OCI-LY7 (cell line): Measurements from ENCODE around the gene KREMEN1. TPM values are rescaled to one million over a fixed set of nuclear protein-coding genes. Genes with fewer than 3 reads are reported as not detected.

ENCODE experiments used
- BruUV-seq: library from RNA; stranded (reverse); fragments of 400-500 nt; replicated peaks from 2 replicates; lab custom pipeline; 2021; lab: Mats Ljungman, UMichigan
- CTCF ChIA-PET: fragments of 300-600 bp; sonication (Branson Sonifier 250); formaldehyde crosslinking; loops from one replicate; lab custom pipeline; 2022; ENCODE audit warnings: antibody characterized with exemption; ENCODE audit not compliant: unreplicated experiment; lab: Charles Lee
- POLR2A ChIA-PET: fragments of 300-600 bp; sonication (Branson Sonifier 250); formaldehyde crosslinking; loops from one replicate; lab custom pipeline; 2022; ENCODE audit warnings: antibody characterized with exemption; lab: Charles Lee
- DNase-seq: peaks from one replicate; pipeline ENCODE4 v3.0.0-alpha.2; 2015; ENCODE audit warnings: low spot score
- H2AFZ ChIP-seq: fragments of 200-600 bp; sonication (generic), shearing (Covaris generic); 2 replicates; pipeline ENCODE4 v1.6.1; 2014; ENCODE audit warnings: mild to moderate bottlenecking, antibody characterized with exemption, low read length, moderate library complexity
- H3K27ac ChIP-seq: fragments of 200-600 bp; sonication (generic); 2 replicates; pipeline ENCODE4 v1.5.1; 2014; ENCODE audit warnings: mixed run types, low read depth, mild to moderate bottlenecking, moderate library complexity, low read length, inconsistent platforms; ENCODE audit not compliant: poor library complexity, severe bottlenecking
- H3K36me3 ChIP-seq: fragments of 200-600 bp; sonication (generic); 2 replicates; pipeline ENCODE4 v1.6.1; 2014; ENCODE audit warnings: mild to moderate bottlenecking, antibody characterized with exemption, low read length, moderate library complexity, mixed read lengths; ENCODE audit not compliant: insufficient read depth
- H3K4me1 ChIP-seq: fragments of 200-600 bp; sonication (generic); 2 replicates; pipeline ENCODE4 v1.5.1; 2014; ENCODE audit warnings: mild to moderate bottlenecking, low read length; ENCODE audit not compliant: insufficient read depth, poor library complexity, severe bottlenecking
- H3K4me2 ChIP-seq: fragments of 200-600 bp; sonication (generic); 2 replicates; pipeline ENCODE4 v1.6.1; 2014; ENCODE audit warnings: mild to moderate bottlenecking, low read length
- H3K4me3 ChIP-seq: fragments of 200-600 bp; sonication (generic); 2 replicates; pipeline ENCODE4 v1.5.1; 2014; ENCODE audit warnings: mild to moderate bottlenecking, low read depth, low read length; ENCODE audit not compliant: poor library complexity, severe bottlenecking
- H3K79me2 ChIP-seq: fragments of 200-600 bp; sonication (generic); 2 replicates; pipeline ENCODE4 v1.6.1; 2016; ENCODE audit warnings: low read depth, mild to moderate bottlenecking, low read length, moderate library complexity, mixed read lengths; ENCODE audit not compliant: insufficient read depth
- H3K9me2 ChIP-seq: fragments of 200-600 bp; sonication (generic); 2 replicates; pipeline ENCODE4 v1.6.1; 2016; ENCODE audit warnings: mild to moderate bottlenecking, low read length, mixed read lengths; ENCODE audit not compliant: insufficient read depth
- H3K9me3 ChIP-seq: fragments of 200-600 bp; sonication (generic); 2 replicates; pipeline ENCODE4 v1.6.1; 2014; ENCODE audit warnings: mild to moderate bottlenecking, mixed run types, low read length, mixed read lengths
- H4K20me1 ChIP-seq: fragments of 200-600 bp; sonication (generic); 2 replicates; pipeline ENCODE4 v1.6.1; 2014; ENCODE audit warnings: mild to moderate bottlenecking, antibody characterized with exemption, low read length, moderate library complexity, mixed read lengths; ENCODE audit not compliant: insufficient read depth
- EZH2phosphoT487 ChIP-seq: fragments of 200-600 bp; sonication (generic); IDR thresholded peaks from 2 replicates; pipeline ENCODE4 v1.6.1; 2018; ENCODE audit warnings: low read depth, borderline replicate concordance, mild to moderate bottlenecking, mixed run types, antibody characterized with exemption, low read length, moderate library complexity, mixed read lengths
- intact Hi-C: fragments of 100-400 bp; cut with micrococcal nuclease; formaldehyde crosslinking; loops from one replicate; pipeline ENCODE4 v1.10.0; 2022; ENCODE audit not compliant: unreplicated experiment
- total RNA-seq, 2 experiments: library from RNA; depleted of rRNA in 1 of 2; stranded (reverse); fragments of >200 nt in 1 of 2; shearing (Covaris generic) in 1 of 2; gene quantifications; 2 replicates each; pipeline ENCODE4 v1.2.3, GENCODE V29; 2014 to 2022
- TF ChIP-seq, protein P1 (sequence below): fragments of 200-600 bp; sonication (generic); conservative IDR thresholded peaks from 2 replicates; pipeline ENCODE4 v1.5.1; 2014; ENCODE audit warnings: mild to moderate bottlenecking, antibody characterized with exemption, low read length, moderate library complexity, mixed read lengths

Gene KREMEN1
- total RNA-seq, 2 experiments from 2014 or later, result not detected

GRCh38 chr22:29158546-29158945, 85.7 kb downstream of the KREMEN1 start:
- H3K36me3 ChIP-seq, result no peaks in the 10 kb centered on the region
- no peaks in the 10 kb centered on the region for H3K9me3 ChIP-seq
- intact Hi-C loops, result no loop called here
- DNase-seq, result no peak
- no peak overlapping the region for H3K27ac ChIP-seq
- CTCF ChIA-PET, result no interaction called here
- no TSS peak for BruUV-seq
- no peaks in the 10 kb centered on the region for H3K79me2 ChIP-seq
- H3K9me2 ChIP-seq, result no peaks in the 10 kb centered on the region
- POLR2A ChIA-PET, result no interaction called here
- H3K4me3 ChIP-seq, result no peak overlapping the region
- no peak for TF ChIP-seq EZH2phosphoT487
- TF ChIP-seq, protein P1, sequence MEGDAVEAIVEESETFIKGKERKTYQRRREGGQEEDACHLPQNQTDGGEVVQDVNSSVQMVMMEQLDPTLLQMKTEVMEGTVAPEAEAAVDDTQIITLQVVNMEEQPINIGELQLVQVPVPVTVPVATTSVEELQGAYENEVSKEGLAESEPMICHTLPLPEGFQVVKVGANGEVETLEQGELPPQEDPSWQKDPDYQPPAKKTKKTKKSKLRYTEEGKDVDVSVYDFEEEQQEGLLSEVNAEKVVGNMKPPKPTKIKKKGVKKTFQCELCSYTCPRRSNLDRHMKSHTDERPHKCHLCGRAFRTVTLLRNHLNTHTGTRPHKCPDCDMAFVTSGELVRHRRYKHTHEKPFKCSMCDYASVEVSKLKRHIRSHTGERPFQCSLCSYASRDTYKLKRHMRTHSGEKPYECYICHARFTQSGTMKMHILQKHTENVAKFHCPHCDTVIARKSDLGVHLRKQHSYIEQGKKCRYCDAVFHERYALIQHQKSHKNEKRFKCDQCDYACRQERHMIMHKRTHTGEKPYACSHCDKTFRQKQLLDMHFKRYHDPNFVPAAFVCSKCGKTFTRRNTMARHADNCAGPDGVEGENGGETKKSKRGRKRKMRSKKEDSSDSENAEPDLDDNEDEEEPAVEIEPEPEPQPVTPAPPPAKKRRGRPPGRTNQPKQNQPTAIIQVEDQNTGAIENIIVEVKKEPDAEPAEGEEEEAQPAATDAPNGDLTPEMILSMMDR, result no peak
- no peak overlapping the region for H3K4me2 ChIP-seq
- H2AFZ ChIP-seq, result no peak overlapping the region
- H3K4me1 ChIP-seq, result no peaks in the 10 kb centered on the region
- no peaks in the 10 kb centered on the region for H4K20me1 ChIP-seq

- DNase-seq, result no peak
- no peaks in the 10 kb centered on the region for H4K20me1 ChIP-seq
- H2AFZ ChIP-seq, result no peak overlapping the region
- H3K9me3 ChIP-seq, result no peaks in the 10 kb centered on the region
- H3K36me3 ChIP-seq, result no peaks in the 10 kb centered on the region
- POLR2A ChIA-PET, result no interaction called here
- no peak overlapping the region for H3K4me2 ChIP-seq
- intact Hi-C loops, result no loop called here
- no TSS peak for BruUV-seq
- H3K4me3 ChIP-seq, result no peak overlapping the region
- H3K9me2 ChIP-seq, result no peaks in the 10 kb centered on the region
- no peak for TF ChIP-seq EZH2phosphoT487
- TF ChIP-seq, protein P1, result no peak
- no peaks in the 10 kb centered on the region for H3K79me2 ChIP-seq
- CTCF ChIA-PET, result no interaction called here
- H3K4me1 ChIP-seq, result peaks cover 5% of the 10 kb centered on the region
- H3K27ac ChIP-seq, result no peak overlapping the region
Observed at GRCh38 chr22:29163808-29164207, 91.0 kb downstream of the KREMEN1 start.

DNA sequence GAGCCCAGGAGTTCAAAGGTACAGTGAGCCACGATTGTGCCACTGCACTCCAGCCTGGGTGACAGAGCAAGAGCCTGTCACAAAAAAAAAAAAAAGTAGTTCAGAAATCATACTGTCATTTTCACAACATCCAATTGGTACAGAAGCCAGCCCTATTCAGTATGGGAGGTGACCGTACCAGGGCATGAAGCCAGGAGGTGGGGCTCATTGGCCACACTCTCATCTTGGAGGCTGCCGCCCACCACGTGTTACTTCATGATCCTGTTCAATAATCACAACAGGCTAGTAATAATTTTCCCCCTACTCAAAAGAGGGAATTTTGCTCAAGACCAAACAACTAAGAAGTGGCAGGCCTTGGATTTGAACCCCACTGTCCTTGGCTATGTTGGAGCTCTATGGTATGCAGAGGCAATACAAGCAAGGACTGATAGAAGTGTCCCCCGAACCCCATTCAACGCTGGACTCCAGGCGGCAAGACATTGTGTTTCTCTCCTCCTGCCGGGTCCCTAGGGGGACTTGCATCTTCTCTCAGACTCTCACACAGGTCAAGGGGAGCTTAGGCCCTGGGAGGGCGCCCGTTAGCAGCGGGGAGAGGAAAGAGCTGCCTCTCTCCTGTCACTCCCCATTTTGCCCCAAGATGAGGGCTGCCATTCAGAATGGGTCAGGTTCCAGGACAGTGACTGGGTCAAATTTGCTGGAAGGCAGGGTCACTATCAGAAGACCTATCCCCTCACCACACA, 92.7 kb downstream of the KREMEN1 start:
- DNase-seq, result no peak
- POLR2A ChIA-PET, result no interaction called here
- Histone ChIP-seq H3K27ac (no peak overlapping the region), H2AFZ (no peak overlapping the region), H4K20me1 (no peaks in the 10 kb centered on the region), H3K4me2 (no peak overlapping the region), H3K4me3 (no peak overlapping the region), H3K4me1 (peaks cover 5% of the 10 kb centered on the region), H3K36me3 (no peaks in the 10 kb centered on the region), H3K79me2 (no peaks in the 10 kb centered on the region), H3K9me2 (no peaks in the 10 kb centered on the region), H3K9me3 (no peaks in the 10 kb centered on the region)
- no peak for TF ChIP-seq EZH2phosphoT487
- TF ChIP-seq, protein P1, result no peak
- intact Hi-C loops, result no loop called here
- CTCF ChIA-PET, result no interaction called here
- no TSS peak for BruUV-seq
